GM10248 (cell line): ENCODE results near the gene TMEM132A.

Experiments used
- CTCF ChIA-PET: fragments of 300-600 bp; sonication (Branson Sonifier 250); formaldehyde crosslinking; extraction: SDS; loops from one replicate; lab custom pipeline; 2021; ENCODE audit warnings: antibody characterized with exemption; lab: Yijun Ruan, JAX
- POLR2A ChIA-PET: fragments of 350-650 bp; sonication (Branson Sonifier 250); formaldehyde crosslinking; extraction: SDS; loops from one replicate; lab custom pipeline; 2020; ENCODE audit warnings: antibody characterized with exemption; lab: Yijun Ruan, JAX
- DNase-seq: peaks from one replicate; pipeline ENCODE4 v3.0.0; 2012; ENCODE audit errors: extremely low spot score
- TF ChIP-seq, protein P1 (sequence below): IDR thresholded peaks from 2 replicates; pipeline ENCODE4 v1.5.1; 2012; ENCODE audit warnings: mild to moderate bottlenecking, low read depth; ENCODE audit errors: extremely low read depth, missing control alignments, control extremely low read depth

Gene TMEM132A

GRCh38 chr11:60984149-60984548 lies 59.9 kb downstream of the TMEM132A start:
- CTCF ChIA-PET = interaction anchor here (1.0 kb wide), 1 partner anchor 155 kb away, joined by 3 read pairs; no protein-coding TSS in a partner anchor
- DNase-seq = no peak
- POLR2A ChIA-PET = no interaction called here
- TF ChIP-seq, protein P1, sequence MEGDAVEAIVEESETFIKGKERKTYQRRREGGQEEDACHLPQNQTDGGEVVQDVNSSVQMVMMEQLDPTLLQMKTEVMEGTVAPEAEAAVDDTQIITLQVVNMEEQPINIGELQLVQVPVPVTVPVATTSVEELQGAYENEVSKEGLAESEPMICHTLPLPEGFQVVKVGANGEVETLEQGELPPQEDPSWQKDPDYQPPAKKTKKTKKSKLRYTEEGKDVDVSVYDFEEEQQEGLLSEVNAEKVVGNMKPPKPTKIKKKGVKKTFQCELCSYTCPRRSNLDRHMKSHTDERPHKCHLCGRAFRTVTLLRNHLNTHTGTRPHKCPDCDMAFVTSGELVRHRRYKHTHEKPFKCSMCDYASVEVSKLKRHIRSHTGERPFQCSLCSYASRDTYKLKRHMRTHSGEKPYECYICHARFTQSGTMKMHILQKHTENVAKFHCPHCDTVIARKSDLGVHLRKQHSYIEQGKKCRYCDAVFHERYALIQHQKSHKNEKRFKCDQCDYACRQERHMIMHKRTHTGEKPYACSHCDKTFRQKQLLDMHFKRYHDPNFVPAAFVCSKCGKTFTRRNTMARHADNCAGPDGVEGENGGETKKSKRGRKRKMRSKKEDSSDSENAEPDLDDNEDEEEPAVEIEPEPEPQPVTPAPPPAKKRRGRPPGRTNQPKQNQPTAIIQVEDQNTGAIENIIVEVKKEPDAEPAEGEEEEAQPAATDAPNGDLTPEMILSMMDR = no peak

DNA sequence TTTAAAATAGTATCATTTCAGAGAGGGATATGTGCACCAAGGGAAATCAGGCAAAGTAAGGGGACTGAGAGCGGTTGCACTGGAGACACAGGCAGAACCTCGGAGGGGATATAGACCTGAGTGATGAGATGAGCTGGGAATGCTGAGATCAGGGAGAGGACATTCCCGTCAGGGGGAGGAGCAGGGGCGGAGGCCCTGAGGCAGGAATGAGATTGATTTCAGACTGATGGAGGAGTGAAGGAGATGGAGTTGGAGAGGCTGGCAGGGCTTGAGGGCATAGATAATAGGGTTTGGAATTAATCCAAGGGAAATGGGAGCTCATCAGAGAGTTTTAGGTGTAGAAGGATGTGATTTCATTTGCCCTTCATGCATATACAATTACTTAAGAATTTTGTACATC lies 60.4 kb downstream of the TMEM132A start:
- DNase-seq = no peak
- ChIA-PET CTCF (interaction anchor here (1.0 to 1.7 kb wide), 2 partner anchors 144 to 155 kb away, joined by 3 to 6 read pairs; no protein-coding TSS in a partner anchor), POLR2A (no interaction called here)
- TF ChIP-seq, protein P1 = no peak

- TF ChIP-seq, protein P1 = no peak
- ChIA-PET CTCF (interaction anchor here (1.7 to 2.1 kb wide), 2 partner anchors 16 to 143 kb away, joined by 6 to 8 read pairs; no protein-coding TSS in a partner anchor), POLR2A (no interaction called here)
- no peak for DNase-seq
Measured at GRCh38 chr11:60985501-60985900, 61.2 kb downstream of the TMEM132A start.

- CTCF ChIA-PET = interaction anchor here (1.7 to 2.1 kb wide), 2 partner anchors 16 to 143 kb away, joined by 6 to 8 read pairs; no protein-coding TSS in a partner anchor
Measured at GRCh38 chr11:60985991-60986915, 62.0 kb downstream of the TMEM132A start.

More at GRCh38 chr11:60985991-60986915, 62.0 kb downstream of the TMEM132A start:
- DNase-seq = no peak
- POLR2A ChIA-PET = no interaction called here
- TF ChIP-seq, protein P1 = no peak
